GM12878 (cell line): Measurements from ENCODE around the gene VARS1. TPM values are rescaled to one million over a fixed set of nuclear protein-coding genes. Genes with fewer than 3 reads are reported as not detected.

ENCODE experiments used
- ASH2L ChIP-seq: fragments of 300-600, 200-600 bp; sonication (generic); IDR thresholded peaks from 2 replicates; pipeline ENCODE4 v1.6.1; 2017; ENCODE audit warnings: low read depth, mild to moderate bottlenecking, borderline replicate concordance
- BCL3 ChIP-seq: IDR thresholded peaks from 2 replicates; pipeline ENCODE4 v1.6.1; 2011; ENCODE audit warnings: borderline replicate concordance, low read depth, mild to moderate bottlenecking, moderate library complexity, low read length; ENCODE audit not compliant: insufficient read depth, poor library complexity, severe bottlenecking
- CBFB ChIP-seq: IDR thresholded peaks from 2 replicates; pipeline ENCODE4 v1.6.1; 2016; ENCODE audit warnings: antibody characterized with exemption, low read depth
- CBX3 ChIP-seq: fragments of 200-600 bp; sonication (generic); IDR thresholded peaks from 2 replicates; pipeline ENCODE4 v1.6.1; 2016; ENCODE audit warnings: low read depth, borderline replicate concordance
- CHD1 ChIP-seq: IDR thresholded peaks from 2 replicates; pipeline ENCODE4 v1.6.1; 2012; ENCODE audit warnings: low read depth, low read length, improper control_type of control experiment
- CREB1 ChIP-seq: IDR thresholded peaks from 2 replicates; pipeline ENCODE4 v1.6.1; 2012; ENCODE audit warnings: low read depth, mild to moderate bottlenecking, inconsistent platforms
- EZH2 ChIP-seq: IDR thresholded peaks from 2 replicates; pipeline ENCODE4 v1.6.1; 2012; ENCODE audit warnings: low read depth, mild to moderate bottlenecking, control low read depth, inconsistent platforms, low read length, borderline replicate concordance; ENCODE audit not compliant: control insufficient read depth
- KDM1A ChIP-seq: fragments of 200-600 bp; sonication (generic); IDR thresholded peaks from 2 replicates; pipeline ENCODE4 v1.6.1; 2016; ENCODE audit warnings: borderline replicate concordance
- MEF2A ChIP-seq: IDR thresholded peaks from 2 replicates; pipeline ENCODE4 v1.6.1; 2011; ENCODE audit warnings: low read depth, mild to moderate bottlenecking, low read length, moderate library complexity; ENCODE audit not compliant: insufficient read depth
- NR2C1 ChIP-seq: fragments of 450-650 bp; IDR thresholded peaks from 2 replicates; pipeline ENCODE4 v1.6.1; 2017; ENCODE audit warnings: antibody characterized with exemption, mild to moderate bottlenecking, moderate library complexity
- POLR2A ChIP-seq: IDR thresholded peaks from 2 replicates; pipeline ENCODE4 v1.6.1; 2011; ENCODE audit warnings: low read depth, mild to moderate bottlenecking, low read length
- POLR2AphosphoS2 ChIP-seq: IDR thresholded peaks from 2 replicates; pipeline ENCODE4 v1.6.1; 2011; ENCODE audit warnings: low read depth, mild to moderate bottlenecking, low read length, improper control_type of control experiment, moderate library complexity
- POLR2AphosphoS5 ChIP-seq: IDR thresholded peaks from 2 replicates; pipeline ENCODE4 v1.6.1; 2011; ENCODE audit warnings: mild to moderate bottlenecking, low read length, inconsistent platforms
- RAD51 ChIP-seq: fragments of 450-650 bp; IDR thresholded peaks from 2 replicates; pipeline ENCODE4 v1.6.1; 2016; ENCODE audit warnings: moderate library complexity, mild to moderate bottlenecking, inconsistent platforms
- SIX5 ChIP-seq: IDR thresholded peaks from 2 replicates; pipeline ENCODE4 v1.6.1; 2011; ENCODE audit warnings: mild to moderate bottlenecking, low read depth, low read length, moderate library complexity; ENCODE audit not compliant: severe bottlenecking
- TCF3 ChIP-seq: IDR thresholded peaks from 2 replicates; pipeline ENCODE4 v1.6.1; 2012; ENCODE audit warnings: low read depth, mild to moderate bottlenecking, low read length, borderline replicate concordance; ENCODE audit not compliant: insufficient read depth
- ZBED1 ChIP-seq: IDR thresholded peaks from 2 replicates; pipeline ENCODE4 v1.6.1; 2016; ENCODE audit warnings: borderline replicate concordance
- polyA plus RNA-seq, 11 experiments: library from polyadenylated mRNA; depleted of rRNA in 4 of 11; unstranded in 6 of 11; stranded (reverse) in 5 of 11; fragments of >200 nt; fragmentation: Nextera tagmentation in 4 of 11; fragmentation: Illumina TruSeq in 1 of 11; extraction: Ambion mirVana in 4 of 11; extraction: Trizol in 1 of 11; gene quantifications; 1 replicate in 1 of 11; 2 replicates in 10 of 11; pipeline versions ENCODE4 v1.2.1 to v1.2.3, GENCODE V29; 2011 to 2016; ENCODE audit warnings: inconsistent platforms in 2 of 11, missing spikeins in 2 of 11, low read depth in 1 of 11
- total RNA-seq, 4 experiments: library from RNA; depleted of rRNA in 3 of 4; stranded (reverse); fragments of >200 nt in 3 of 4; fragmentation: Illumina TruSeq in 1 of 4; extraction: Trizol in 1 of 4; gene quantifications; 2 replicates each; pipeline versions ENCODE4 v1.2.1 to v1.2.3, GENCODE V29; 2013 to 2021
- TF ChIP-seq, protein P1 (sequence below): fragments of 450-650 bp; IDR thresholded peaks from 2 replicates; pipeline ENCODE4 v1.6.1; 2017; ENCODE audit warnings: mild to moderate bottlenecking, moderate library complexity

The VARS1 gene
- total and polyA plus RNA-seq, 10 of the 15 experiments (the other 5 are each of a cell fraction or from before 2014, with no cell fraction given) = 1.2 to 243 (median 80.7) TPM

DNA sequence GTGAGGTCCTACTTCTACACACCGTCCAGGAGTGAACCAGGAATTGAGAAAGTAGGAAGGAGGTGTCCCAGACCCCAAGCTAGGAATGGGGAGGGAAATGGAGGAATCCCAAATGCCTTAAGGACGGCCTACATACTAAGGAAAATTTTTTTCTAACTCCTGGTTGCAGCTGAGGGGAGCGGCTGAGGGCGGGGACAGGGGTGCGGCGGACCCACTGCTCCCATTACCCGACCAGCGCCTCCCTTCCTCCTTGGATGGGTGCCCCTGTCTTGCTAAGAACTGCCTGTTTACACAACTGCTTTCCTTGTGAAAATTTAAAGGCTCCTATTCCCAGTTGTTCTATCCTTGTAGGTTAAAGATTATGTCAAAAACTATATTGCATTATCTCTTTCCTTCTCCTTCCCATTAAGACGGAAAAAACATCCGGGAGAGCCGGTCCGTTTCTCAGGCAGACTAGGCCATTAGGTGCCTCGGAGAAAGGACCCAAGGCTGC, 31.3 kb upstream of the VARS1 start (continued):
- TF ChIP-seq POLR2AphosphoS2 (no peak), RAD51 (no peak), CBX3 (no peak), MEF2A (no peak), POLR2A (no peak; the same call in none of the 2 replicates), NR2C1 (no peak), EZH2 (no peak), CHD1 (no peak), ASH2L (no peak), ZBED1 (no peak), CREB1 (no peak), TCF3 (no peak), SIX5 (no peak), KDM1A (no peak), POLR2AphosphoS5 (peak; percentile 62), CBFB (no peak), BCL3 (no peak)
- TF ChIP-seq, protein P1, sequence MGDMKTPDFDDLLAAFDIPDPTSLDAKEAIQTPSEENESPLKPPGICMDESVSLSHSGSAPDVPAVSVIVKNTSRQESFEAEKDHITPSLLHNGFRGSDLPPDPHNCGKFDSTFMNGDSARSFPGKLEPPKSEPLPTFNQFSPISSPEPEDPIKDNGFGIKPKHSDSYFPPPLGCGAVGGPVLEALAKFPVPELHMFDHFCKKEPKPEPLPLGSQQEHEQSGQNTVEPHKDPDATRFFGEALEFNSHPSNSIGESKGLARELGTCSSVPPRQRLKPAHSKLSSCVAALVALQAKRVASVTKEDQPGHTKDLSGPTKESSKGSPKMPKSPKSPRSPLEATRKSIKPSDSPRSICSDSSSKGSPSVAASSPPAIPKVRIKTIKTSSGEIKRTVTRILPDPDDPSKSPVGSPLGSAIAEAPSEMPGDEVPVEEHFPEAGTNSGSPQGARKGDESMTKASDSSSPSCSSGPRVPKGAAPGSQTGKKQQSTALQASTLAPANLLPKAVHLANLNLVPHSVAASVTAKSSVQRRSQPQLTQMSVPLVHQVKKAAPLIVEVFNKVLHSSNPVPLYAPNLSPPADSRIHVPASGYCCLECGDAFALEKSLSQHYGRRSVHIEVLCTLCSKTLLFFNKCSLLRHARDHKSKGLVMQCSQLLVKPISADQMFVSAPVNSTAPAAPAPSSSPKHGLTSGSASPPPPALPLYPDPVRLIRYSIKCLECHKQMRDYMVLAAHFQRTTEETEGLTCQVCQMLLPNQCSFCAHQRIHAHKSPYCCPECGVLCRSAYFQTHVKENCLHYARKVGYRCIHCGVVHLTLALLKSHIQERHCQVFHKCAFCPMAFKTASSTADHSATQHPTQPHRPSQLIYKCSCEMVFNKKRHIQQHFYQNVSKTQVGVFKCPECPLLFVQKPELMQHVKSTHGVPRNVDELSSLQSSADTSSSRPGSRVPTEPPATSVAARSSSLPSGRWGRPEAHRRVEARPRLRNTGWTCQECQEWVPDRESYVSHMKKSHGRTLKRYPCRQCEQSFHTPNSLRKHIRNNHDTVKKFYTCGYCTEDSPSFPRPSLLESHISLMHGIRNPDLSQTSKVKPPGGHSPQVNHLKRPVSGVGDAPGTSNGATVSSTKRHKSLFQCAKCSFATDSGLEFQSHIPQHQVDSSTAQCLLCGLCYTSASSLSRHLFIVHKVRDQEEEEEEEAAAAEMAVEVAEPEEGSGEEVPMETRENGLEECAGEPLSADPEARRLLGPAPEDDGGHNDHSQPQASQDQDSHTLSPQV = no peak
